DMS114 treated with DMSO at 0.1 percent for 48 hours (cell line): ENCODE measurements around the gene TNFRSF19.
"Not testable (repeated sequence)": the region's sequence is repeated elsewhere in the genome, so short reads cannot be mapped to it uniquely, and the experiment has no call there.

Experiments
- DNase-seq: peaks from one replicate; lab custom pipeline; 2025; ENCODE audit not compliant: unreplicated experiment; lab: John Stamatoyannopoulos, UW

TNFRSF19 gene

GRCh38 chr13:23652909-23653726 lies 82.9 kb downstream of the TNFRSF19 start:
- DNase-seq, result no peak

- DNase-seq, result no peak
These were observed 84.2 kb downstream of the TNFRSF19 start for GRCh38 chr13:23654111-23655110.

DNA sequence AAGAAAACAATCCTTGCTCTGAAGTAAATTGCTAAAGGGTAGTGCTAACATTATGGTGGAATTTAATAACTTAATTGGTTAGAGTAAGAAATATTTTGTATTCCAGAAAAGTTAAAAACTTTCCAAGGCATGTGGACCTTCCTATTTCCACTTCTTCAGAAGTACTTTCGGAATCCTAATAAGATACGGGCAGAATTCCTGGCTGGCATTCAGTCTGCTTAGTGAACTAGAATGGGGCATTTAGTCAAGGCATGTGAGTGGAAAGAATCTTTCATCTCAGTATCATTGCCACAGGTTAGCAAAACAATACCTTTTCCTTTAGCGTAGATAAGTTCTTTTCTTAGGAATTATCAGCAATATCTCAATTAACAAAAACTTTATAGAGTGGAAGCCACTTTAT lies 85.1 kb downstream of the TNFRSF19 start:
- no peak for DNase-seq

DNA sequence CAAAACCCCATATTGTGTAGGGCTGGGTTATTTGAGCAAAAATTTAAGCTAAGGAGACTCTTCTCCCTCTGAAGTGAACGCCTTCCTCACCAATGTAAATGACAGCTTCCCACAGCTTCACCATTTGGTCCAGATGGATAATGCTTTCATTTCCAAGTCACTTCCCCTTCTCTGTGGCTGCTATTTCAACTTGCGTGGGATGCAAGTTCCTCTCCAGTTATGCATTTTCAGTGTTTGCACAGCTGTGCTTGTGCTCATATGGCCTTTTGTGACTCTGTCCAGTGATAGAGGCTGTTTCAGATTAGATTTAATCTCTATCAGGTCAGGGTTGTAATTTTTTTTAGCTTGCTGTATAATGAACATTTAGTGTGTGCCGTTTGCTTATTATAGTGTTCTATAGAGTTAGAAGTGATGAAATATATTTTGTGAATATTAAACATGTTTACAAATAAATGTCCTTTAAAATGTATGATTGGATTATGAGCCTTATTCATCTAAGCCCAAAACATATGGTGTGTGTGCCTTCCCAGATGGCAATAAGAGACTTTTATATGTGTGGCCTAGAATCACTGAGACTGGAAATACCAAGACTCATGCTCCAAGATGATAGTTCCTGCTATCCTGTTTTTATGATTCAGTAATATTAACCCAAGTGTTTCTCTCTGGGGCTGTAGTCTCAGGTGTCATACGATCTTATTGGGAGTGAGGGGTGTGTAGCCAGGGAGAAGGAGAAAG lies 86.6 kb downstream of the TNFRSF19 start:
- DNase-seq, result no peak

GRCh38 chr13:23658929-23659541 lies 88.8 kb downstream of the TNFRSF19 start:
- DNase-seq, result no peak

DNA sequence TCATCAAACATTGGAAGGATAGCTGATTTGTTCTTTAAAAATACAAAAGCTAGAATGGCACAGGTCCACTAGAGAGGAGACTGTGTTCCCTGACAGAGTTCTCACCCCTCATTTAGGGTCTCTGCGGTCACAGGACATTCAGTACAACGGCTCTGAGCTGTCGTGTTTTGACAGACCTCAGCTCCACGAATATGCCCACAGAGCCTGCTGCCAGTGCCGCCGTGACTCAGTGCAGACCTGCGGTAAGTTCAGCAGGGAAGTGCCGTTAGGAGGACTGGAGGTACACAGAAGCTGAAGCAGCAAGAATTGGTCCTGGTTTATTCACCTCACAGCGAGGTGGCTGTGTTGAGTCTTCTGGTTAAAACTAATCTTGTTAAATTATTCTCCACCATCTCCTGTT lies 90.0 kb downstream of the TNFRSF19 start:
- no peak for DNase-seq

- DNase-seq, result no peak
These were observed 96.4 kb downstream of the TNFRSF19 start for GRCh38 chr13:23666582-23666981.

- DNase-seq, result no peak
These were observed 97.5 kb downstream of the TNFRSF19 start for GRCh38 chr13:23667750-23668149.

- DNase-seq, result no peak
These were observed 98.3 kb downstream of the TNFRSF19 start for GRCh38 chr13:23668562-23668961.

- no peak for DNase-seq
These were observed 100.6 kb downstream of the TNFRSF19 start for GRCh38 chr13:23670793-23671192.

- no peak for DNase-seq
These were observed 101.2 kb downstream of the TNFRSF19 start for GRCh38 chr13:23671377-23671776.

- no peak for DNase-seq
These were observed 101.7 kb downstream of the TNFRSF19 start for GRCh38 chr13:23671897-23672296.

- DNase-seq, result no peak
These were observed 102.4 kb downstream of the TNFRSF19 start for GRCh38 chr13:23672616-23673015.

DNA sequence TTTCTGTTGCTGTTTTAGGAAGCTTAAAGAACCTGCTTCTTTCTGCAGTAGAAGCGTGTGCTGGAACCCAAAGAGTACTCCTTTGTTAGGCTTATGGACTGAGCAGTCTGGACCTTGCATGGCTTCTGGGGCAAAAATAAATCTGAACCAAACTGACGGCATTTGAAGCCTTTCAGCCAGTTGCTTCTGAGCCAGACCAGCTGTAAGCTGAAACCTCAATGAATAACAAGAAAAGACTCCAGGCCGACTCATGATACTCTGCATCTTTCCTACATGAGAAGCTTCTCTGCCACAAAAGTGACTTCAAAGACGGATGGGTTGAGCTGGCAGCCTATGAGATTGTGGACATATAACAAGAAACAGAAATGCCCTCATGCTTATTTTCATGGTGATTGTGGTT lies 103.1 kb downstream of the TNFRSF19 start:
- no peak for DNase-seq

DNA sequence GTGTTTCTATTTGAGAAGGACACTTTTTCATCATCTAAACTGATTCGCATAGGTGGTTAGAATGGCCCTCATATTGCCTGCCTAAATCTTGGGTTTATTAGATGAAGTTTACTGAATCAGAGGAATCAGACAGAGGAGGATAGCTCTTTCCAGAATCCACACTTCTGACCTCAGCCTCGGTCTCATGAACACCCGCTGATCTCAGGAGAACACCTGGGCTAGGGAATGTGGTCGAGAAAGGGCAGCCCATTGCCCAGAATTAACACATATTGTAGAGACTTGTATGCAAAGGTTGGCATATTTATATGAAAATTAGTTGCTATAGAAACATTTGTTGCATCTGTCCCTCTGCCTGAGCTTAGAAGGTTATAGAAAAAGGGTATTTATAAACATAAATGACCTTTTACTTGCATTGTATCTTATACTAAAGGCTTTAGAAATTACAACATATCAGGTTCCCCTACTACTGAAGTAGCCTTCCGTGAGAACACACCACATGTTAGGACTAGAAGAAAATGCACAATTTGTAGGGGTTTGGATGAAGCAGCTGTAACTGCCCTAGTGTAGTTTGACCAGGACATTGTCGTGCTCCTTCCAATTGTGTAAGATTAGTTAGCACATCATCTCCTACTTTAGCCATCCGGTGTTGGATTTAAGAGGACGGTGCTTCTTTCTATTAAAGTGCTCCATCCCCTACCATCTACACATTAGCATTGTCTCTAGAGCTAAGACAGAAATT lies 103.8 kb downstream of the TNFRSF19 start:
- no peak for DNase-seq

DNA sequence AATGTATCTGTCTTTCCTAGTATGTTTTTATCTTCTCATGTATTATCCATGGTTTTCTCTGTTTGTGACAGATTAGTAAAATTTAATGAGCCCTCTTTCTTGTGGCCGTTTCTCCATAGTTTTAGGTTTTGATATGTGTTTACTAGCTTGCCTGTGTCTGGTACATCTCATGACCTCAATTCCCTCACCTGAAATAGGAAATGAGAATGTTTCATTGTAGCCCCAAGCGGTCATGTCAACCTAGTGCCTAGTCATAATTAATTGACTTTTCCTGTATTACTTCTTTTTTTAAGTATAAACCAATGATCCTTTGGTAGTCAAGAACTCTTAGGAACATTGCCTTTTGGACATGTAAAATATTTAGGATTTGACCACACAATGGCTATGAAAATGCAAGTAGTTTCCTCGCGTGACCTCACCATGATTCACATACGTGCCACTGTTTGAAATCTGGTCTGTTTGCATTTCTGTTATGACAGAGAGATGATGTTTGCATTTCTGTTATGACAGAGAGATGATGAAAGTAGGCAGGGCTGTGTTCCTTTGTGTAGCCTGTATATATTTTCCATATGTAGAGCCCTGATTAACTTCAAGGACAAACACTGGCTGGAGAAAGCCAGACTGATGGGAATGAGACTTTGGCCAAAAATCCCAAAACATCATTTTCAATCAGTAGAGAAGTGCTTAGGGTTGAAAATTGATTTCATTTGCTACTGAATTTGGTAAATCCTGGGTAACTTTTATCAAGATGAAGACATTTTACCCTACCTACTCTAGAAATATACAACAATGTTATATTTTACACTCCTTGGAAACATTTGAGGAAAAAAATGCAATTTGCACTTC lies 104.8 kb downstream of the TNFRSF19 start:
- DNase-seq, result no peak

- DNase-seq, result not testable (repeated sequence)
These were observed 107.6 kb downstream of the TNFRSF19 start for GRCh38 chr13:23677679-23678288.

- DNase-seq, result no peak
These were observed 108.6 kb downstream of the TNFRSF19 start for GRCh38 chr13:23678795-23679194.

DNA sequence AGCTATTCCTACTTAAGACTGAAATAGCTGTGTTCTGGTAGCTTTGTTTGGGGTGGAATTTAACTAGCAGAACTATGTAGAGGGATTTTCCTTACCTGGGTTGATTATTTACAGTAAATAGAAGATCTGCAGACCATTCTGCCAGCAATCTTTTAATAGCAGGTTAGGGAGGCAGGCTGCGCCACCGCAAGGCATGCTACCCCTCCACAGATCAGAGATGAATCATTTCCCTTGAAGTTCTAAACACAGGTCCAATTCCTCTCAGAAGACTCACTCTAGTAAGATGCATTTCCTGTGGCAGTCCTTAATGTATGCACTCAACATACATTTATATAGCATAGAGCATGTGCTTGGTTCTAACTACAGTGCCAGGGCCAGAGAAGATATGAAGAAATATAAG lies 109.0 kb downstream of the TNFRSF19 start:
- DNase-seq, result no peak
